Renal cortical epithelial cell (primary cell): ENCODE data around the gene MIGA2. TPM values are rescaled to one million over a fixed set of nuclear protein-coding genes. Genes with fewer than 3 reads are reported as not detected.
"Not testable (repeated sequence)": the region's sequence is repeated elsewhere in the genome, so short reads cannot be mapped to it uniquely, and the experiment has no call there.

ENCODE experiments used
- DNase-seq: peaks from one replicate; pipeline ENCODE4 v3.0.0-alpha.2; 2011; ENCODE audit warnings: low read depth
- total RNA-seq: library from RNA; depleted of rRNA; stranded (reverse); fragments of >200 nt; gene quantifications from 2 replicates; pipeline ENCODE4 v1.2.3, GENCODE V29; 2014

MIGA2 gene
- total RNA-seq, 1 donor from 2014 or later: 26.0 TPM

DNA sequence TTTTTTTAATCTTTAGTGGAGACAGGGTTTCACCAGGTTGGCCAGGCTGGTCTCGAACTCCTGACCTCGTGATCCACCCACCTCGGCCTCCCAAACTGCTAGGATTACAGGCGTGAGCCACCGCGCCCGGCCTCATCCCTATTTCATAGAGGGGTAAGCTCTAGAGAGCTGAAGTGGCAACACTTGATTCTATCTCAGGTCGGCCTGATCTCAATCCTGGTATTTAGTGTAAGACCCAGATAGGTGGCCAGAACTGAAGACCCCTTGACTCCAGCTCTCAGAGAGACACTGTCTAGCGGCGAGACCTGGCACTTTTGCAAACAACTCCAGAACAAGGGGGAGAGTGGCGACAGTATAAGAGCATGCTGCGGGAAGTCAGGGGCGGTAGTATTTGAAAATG, 588 bp upstream of the MIGA2 start:
- not testable (repeated sequence) for DNase-seq

DNA sequence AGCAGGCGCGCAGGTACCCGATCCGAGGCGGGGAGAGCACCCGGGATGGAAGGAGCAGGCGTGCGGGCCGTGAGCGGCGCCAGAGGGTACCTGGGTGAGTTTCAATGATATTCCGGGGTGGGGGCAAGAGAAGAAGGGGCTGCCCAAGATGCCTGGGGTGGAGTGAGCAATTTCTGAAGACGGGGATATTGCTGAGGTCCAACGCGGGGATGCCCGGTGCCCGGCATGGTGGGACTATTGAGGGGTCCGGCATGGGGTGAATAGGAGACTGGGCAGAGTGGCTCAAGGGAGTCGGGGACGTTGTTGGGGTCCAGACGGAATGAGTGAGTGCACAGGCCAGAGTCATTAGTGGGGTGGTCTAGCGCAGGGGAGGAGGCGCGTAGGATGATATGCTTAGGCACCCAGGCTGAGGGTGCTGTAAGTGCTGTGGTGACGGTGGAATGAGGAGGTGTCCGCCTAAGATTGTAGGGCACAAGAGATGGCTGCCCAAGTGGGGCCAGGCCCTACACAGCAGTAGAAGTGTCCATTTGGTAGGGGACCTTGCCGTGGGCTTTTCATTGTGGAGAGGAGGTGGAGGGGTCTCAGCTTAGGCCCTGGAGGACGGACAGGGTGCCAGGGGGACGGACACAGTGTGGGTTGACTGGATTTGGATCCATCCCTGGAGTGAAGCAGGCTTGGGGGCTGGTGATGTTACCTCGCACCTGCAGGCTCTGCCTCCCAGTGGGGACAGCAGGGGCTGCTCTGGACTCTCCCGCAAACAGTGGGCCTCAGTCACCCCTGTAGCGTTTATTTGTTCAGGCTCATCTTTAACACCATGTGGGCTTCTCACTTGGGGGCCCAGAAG, 719 bp downstream of the MIGA2 start:
- DNase-seq: no peak

DNA sequence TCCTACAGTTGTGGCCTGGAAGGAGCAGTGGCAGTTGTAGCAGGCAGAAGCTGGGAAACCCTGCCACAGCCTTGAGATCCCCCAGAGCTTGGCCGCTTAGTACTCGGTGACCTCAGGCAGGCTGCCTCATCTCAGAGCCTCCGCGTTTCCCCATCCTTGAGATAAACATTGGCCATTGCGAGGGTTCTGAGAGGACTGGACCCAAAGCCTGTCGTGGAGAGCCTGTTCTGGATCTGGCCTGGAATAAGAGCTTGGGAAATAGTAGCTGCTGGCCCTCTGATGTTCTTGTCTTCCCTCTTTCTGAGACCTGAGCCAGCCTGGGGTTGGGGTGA, 1.3 kb downstream of the MIGA2 start:
- no peak for DNase-seq

DNA sequence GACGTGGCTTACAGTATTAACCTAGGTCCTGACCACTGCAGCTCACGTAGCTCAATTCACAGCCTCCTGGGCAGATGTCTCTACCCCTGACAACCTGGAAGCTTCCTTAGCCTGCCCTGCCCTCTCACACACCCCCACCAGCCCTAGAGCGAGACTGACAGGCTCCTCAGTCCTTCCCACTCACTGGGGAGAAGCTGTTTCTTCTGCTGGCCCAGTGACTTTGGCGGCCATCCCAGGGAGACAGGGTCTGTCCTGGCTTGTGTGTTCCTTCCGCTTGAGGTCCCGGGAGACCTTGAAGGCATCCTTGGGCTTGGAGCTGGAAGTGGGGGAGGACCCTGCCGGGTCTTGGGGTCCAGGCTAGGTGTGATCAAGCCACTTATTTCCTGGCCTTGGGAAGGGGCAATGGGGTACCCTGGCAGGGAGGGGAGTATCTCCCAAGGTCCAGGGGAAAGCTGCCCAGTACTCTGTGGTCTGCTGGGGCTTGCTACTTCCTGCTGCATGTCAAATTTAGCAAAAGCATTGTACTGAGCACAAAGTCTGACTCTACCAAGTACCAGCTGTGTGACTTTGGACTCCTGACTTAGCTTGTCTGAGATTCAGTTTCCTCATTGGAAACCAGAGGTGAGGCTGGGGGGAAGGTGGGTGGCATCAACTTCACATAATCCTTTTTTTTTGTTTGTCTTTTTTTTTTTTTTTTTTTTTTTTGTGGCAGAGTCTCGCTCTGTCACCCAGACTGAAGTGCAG, 1.9 kb downstream of the MIGA2 start:
- DNase-seq: no peak

DNA sequence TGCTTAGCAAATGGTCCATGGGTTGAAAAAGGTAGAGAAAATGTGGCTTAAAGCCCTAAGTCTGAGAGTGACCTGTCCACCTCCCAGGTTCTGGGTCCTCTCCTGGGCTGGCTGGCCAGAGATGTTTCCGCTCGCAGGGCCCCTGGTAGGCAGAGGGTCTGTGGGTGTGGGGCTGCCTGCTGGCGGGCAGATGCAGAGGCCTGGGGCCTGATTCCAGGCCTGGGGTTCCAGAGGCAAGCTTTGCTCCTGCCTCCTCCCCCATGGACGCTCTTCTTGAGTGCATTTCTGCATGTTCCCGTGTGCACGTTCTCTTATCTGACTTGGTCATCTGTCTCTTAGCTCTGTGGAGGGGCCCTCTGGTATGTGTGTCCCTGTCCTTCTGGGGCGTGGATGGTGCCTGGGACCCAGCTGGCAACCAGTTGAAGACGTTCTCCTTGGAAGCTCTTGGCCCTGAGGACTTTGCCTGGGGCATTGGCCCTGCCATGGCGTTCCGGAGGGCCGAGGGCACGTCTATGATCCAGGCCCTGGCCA, 3.8 kb downstream of the MIGA2 start:
- no peak for DNase-seq

DNA sequence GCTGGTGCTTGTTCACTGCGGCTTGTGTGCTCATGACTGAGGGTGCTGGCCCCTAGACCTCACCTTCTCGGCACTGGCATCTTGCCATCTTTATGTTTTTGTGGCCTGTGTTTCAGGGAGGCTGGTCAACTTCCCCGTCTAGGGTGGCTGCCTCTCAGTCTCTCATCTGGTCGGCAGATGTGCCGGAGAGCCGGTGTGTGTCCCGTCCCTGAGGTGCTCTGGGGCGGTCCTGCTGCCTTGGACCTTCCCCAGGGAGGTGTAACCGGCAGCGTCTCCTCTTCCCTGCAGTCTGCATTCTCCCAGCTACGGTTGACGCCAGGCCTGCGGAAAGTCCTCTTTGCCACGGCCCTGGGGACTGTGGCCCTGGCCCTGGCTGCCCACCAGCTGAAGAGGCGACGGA, 5.6 kb downstream of the MIGA2 start:
- no peak for DNase-seq

DNA sequence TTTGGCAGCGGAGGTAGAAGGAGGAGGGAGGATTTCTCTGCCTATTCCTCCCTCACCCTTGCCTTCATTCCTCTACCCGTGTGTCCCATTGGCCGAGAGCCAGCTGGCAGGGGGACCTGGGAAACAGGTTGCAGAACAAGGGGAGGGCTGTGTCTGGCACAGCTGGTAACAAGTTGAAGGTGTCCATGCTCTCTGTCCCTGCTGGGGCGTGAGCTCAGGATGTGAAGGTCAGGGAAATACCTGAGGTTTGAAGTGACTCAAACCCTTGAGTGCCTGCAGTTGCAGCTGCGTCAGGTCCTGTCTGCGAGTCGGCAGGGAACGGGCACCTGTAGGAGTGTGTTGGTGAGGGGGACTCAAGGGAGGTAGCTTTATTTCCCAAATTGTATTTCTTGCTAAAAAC, 16.2 kb downstream of the MIGA2 start:
- DNase-seq: peak; percentile 47

DNA sequence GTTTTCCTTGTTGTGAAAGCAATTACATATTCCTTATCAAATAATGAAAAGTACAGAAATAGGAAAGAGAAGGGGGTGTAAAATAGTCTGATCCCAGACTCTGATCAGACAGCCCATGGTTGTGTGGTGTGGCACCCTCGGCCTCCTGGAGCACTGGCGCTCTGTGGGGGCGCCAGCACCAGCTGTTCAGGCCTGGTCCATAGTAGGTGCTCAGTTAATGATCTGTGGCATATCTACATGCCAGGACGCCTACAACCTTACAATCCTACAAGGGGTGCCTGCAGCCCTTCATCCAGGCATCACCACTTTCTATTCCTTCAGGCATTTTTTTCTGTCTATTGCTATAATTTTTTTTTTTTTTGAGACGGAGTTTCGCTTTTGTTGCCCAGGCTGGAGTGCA, 16.6 kb downstream of the MIGA2 start:
- no peak for DNase-seq

DNA sequence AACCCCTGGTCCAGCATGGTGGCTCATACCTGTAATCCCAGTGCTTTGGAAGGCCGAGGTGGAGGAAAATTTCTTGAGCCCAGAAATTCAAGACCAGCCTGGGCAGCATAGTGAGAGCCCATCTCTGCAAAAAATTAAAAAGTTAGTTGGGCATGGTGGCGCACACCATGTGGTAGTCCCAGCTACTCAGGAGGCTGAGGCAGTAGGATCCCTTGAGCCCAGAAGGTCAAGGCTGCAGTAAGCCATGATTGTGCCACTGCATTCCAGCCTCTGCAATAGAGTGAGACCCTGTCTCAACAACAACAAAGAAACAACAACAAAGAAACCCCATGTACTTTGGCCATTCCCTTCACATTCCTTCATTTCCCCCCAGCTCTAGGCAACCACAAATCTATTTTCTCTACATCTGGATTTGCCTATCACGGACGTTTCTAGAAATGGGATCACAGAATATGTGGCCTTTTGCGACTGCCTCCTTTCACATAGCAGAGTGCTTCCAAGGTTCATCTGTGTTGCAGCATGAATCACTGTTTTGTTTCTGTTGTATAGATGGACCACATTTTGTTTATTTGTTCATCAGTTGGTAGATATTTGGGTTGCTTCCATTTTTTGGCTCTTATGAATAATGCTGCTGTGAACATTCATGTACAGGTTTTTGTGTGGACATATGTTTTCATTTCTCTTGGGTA, 17.9 kb downstream of the MIGA2 start:
- no peak for DNase-seq

DNA sequence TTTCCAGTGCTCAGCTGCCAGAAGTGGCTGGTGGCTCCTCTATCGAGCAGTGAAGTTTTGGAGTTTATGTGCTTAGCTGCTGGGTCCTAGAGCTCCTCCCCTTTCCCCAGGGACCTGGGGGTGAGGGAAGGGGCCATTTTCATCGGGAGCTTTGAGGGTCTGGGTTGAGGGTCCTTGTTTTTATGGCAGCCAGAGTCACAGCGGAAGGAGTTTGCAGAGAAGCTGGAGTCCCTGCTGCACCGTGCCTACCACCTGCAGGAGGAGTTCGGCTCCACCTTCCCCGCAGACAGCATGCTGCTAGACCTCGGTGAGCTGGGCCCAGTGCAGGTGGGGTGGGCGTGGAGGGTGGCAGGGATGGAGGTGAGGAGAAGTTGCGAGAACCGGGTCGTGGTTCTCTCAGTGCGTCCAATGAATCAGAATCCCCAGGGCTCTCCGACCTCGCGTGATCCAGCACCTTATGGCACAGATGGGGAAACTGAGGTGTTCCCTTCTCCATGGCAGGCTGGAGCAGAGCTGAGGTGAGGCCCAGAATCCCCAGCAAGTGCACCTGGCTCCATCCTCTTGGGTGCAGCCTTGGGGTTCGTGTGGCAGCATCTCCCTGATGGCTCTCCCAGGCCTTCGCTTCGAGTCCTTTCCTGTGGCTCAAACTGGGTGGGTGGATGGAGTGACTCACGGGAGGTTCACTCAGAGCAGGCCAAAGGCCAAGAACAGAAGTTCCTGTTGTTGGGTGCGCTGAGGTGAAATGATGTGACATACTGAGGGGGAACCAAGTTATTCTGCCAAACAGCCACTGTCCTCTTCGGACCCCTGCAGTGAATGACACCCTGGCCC, 22.8 kb downstream of the MIGA2 start:
- DNase-seq: peak; percentile 26

DNA sequence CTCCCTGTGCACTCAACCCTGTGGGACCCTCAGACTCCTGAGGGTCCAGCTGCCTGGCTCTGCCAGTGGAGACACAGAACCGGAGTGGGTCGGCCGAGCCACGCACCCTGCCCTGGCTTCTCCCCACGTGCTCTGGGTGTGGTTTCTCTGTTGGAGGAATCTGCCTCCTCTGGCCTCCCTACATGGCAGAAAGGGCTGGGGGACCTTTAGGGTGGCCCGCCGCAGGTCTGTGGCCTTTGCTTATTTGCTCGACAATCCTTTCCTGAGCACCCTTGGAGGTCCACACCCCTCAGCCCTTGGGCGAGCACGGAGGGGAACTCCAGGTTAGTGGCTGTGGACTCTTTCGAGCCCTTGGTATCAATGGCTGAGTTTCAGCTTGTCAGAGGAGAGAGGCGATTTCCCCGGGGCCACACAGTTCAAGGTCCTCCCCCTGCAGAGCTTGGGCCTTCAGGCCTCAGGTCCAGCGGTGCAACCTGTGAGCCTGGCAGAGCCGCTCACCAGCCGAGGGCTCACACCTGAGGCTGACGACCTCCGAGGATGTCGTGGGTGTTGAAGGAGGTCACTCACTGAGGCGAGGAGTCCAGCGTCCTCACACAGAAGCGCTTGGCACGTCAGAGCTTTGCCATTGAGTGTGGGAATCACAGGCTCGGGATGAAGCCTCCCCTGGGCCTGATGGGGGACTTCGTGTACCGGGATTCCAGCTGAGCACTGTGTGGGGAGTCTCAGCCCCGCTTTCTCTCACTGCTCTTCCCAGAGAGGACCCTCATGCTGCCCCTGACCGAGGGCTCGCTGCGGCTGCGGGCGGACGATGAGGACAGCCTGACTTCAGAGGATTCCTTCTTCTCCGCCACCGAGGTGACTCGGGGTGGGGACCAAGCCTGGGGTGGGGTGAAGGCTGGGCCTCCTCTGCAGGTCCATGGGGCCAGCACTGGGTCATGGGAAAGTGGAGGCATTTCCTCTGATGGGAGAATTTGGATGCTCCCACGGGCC, 23.7 kb downstream of the MIGA2 start:
- DNase-seq: no peak

DNA sequence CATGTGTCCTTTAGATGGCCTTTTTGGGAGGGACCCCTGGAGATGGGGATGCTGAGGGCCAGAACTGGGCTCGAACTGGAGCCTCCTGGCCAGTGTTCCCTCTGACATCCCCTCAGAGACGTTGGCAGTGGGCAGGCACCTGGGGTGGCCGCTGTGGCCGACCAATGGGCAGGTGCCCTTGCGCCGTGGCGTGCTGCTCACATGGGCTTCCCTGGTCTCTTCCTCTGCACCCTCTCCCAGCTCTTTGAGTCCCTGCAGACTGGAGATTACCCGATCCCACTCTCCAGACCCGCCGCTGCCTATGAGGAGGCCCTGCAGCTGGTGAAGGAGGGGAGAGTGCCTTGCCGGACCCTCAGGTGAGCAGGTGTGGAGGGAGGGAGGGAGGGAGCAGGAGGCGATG, 24.6 kb downstream of the MIGA2 start:
- DNase-seq: no peak

DNA sequence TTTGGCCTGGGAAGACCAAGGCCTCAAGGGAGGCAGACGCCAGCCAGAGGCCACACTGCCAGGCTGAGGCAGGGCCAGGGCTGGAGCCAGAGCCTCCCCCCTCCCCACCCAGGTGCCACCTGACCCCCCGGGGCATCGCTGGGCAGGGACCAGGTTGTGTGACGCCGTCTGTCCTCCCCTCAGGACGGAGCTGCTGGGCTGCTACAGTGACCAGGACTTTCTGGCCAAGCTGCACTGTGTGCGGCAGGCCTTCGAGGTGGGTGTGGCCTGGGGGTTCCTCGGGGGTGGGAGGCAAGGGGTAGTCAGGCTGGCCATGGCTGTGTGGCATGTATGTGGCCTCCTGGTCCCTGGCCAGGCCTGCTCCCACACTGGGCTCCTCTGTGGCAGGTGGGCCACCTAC, 26.6 kb downstream of the MIGA2 start:
- DNase-seq: no peak

DNA sequence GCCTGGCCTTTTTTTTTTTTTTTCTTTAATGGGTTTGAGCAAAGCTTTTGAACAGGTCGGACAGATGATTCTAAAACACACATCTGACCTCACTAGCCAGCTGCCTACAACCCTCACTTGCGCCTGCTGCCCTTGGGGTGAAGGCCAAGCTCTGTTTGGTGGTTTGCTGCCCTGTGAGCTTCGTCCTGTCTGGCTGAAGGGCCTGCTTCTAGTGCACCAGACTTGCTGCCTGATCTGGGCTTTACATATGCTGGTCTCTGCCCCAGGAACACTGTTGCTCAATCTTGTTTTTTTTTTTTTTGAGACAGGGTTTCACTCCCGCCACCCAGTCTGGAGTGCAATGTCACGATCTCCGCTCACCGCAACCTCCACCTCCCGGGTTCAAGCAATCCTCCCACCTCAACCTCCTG, 28.1 kb downstream of the MIGA2 start:
- DNase-seq: no peak

DNA sequence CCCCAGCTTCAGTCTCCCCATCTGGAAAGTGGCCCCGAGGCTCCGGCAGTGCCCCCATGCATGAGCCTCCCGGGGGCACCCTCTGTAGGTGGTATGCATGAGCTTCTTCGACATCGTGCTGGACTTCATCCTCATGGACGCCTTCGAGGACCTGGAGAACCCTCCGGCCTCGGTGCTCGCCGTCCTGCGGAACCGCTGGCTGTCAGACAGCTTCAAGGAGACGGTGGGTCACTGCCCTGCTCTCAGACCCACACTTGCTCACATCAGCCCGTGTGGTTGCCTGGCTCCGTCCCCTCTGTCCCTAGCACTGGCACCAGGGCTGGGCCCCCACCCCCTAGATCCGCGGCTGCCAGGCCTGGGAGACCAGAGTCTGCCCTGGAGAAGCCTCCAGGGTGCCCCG, 31.7 kb downstream of the MIGA2 start:
- DNase-seq: no peak

DNA sequence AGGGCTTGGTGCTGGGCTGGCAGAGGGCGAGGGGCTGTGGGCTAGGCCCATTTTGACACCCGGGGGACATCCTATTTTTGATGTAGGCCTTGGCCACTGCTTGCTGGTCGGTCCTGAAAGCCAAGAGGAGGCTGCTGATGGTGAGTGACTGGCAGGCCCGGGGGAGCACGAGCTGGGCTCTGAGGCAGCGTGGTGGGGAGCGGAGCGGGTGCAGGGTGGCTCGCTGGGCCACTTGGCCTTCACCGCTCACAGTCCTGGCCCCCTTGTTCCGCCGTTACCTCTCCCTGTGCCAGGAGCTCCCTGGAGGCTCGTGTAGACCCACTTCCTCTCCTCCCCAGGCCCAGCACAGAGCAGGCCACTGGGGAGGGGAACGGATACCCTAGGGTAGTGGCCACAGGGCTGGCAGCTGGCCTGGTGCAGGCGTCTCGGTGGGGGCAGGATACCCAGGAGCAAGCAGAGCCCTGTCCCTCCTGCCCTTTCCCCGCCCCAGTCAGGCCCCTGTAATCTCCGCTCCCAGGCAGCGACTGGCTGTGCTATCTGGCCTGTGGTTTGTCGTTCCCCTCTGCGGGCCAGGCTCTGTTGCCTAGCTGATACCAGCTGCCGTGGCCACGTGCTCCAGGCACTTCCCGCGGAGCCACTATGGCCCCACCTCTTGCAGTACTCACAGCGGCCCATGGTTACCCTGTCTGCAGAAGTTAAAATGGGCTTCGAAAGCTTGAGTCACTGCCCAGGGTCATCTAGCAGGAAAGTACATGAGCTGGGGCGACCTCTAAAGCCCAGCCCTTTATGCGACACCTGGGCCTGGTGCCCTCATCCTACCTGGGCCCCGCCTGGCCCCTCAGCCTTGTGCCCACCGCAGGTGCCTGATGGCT, 32.8 kb downstream of the MIGA2 start:
- no peak for DNase-seq

DNA sequence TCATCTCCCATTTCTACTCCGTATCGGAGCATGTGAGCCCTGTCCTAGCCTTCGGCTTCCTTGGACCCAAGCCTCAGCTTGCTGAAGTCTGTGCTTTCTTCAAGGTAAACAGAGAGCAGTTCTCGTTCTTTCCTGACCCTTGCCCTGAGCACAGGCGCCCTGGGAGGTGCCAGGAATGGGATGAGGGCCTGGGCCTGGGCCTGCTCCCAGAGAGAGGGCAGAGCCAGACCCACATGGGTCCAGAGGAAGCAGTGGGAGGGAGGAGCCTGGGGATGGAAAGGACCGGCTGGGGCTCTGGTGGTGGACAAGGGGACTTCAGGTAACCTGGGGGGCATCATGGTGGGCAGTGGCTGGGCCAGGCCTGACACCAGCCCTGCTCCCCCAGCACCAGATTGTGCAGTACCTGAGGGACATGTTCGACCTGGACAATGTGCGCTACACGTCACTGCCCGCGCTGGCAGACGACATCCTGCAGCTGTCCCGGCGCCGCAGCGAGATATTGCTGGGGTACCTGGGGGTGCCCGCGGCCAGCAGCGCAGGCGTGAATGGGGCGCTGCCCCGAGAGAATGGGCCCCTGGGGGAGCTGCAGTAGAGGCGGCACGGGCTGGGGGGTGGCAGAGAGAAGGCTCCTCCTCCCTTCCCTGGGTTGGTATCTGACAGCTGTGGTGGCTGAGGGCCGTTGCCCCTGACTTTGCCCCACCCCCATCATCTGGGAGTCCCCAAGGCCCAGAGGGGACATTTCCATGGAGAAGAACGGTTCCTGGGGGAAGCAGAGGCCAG, 33.6 kb downstream of the MIGA2 start:
- DNase-seq: no peak

DNA sequence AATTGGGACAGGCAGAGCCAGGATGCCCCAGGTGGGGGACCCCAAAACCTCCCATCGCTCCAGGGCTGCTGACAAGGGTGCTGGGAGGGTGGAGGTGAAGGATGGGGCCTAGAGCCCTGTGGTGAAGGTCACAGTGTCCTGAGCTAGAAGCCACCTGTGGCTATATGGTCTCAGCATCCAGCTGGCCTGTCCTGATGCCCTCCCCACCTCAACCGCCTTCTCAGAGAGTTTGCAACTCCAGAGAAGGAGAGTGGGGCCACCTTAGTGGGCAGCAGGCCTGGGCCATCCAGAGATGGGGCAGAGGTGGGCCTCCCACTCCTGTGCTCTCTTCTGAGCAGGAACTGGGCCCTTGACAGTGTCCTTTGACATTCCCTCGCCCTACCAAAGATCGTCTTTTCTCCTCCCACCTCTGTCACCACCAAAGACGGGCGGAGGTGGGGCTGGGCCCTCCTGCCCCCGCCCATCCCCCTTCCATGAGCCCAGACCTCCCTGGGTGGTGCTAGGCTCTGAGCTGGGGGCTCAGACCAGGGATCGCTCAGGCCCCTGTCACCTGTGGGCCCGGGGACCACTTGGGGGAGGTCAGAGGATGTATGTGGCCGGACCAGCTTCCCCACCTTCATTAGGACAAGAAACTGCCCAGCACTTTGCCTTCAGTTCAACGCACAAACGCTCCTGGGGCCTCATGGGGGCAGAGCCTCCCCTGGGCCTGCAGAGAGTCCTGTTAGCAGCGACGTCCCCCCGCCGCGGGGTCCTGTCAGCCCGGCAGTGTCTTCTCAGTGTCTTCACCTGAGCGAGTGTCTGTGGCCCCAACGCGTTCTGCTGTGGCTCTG, 34.5 kb downstream of the MIGA2 start:
- no peak for DNase-seq
